Activated CD4-positive, alpha-beta T cell treated with anti-CD3 and anti-CD28 coated beads, Interleukin-2, amount 50 U/mL, for 4 hours (primary cell): ENCODE results near the gene EFCAB11.
"Not testable (repeated sequence)": the region's sequence is repeated elsewhere in the genome, so short reads cannot be mapped to it uniquely, and the experiment has no call there.

Experiments
- DNase-seq, 2 experiments: peaks; one replicate each; pipeline ENCODE4 v3.0.0-alpha.2; 2020

Gene EFCAB11

DNA sequence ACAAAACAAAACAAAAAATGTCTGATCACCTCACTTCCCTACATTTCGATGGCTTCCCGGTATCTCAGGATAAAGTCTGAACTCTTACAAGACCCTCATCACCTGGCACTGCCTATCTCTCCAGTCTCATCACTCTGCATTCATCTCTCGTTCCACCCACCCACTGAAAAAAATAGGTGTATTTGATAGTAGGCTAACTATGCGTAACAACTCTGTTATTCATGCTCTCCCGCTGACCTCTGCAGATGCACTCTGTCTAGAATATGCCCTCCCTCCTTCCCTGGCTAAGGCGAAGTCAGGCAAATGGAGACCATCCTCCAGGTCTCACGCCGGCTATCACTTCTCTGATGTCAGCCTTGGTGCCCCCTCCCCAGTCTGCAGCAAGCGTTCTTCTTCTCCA is 44.9 kb downstream of the EFCAB11 start:
- no peak for DNase-seq

DNA sequence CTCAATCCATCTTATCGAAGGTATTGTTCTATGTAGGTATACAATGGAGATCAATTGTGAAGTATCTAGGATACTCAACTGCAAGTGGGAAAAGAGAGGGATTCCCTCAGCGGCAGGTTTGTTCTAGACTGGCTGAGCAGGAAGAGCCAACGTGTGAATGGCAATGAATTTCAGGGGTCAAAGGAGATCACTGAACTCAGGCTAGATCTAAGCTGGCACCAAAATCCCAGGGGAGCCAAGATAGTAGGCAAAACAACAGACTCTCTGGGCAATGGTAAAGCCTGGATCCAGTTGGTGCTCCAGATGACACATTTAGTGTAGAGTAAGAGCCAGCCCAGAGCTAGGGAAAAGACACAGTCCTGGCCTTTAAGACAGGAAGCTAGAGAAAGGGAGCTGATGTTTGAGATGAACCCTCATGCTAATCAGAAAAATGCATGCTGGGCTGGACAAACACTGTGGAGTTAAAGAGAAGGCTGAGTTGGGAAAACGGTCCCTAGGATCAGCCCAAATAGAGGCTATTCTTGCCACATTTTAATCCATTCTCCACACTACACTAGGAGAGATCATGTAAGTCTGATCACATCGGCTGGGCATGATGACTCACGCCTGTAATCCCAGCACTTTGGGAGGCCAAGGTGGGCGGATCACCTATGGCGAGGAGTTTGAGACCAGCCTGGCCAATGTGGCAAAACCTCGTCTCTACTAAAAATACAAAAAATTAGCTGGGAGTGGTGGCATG is 45.6 kb downstream of the EFCAB11 start:
- DNase-seq, result no peak

DNA sequence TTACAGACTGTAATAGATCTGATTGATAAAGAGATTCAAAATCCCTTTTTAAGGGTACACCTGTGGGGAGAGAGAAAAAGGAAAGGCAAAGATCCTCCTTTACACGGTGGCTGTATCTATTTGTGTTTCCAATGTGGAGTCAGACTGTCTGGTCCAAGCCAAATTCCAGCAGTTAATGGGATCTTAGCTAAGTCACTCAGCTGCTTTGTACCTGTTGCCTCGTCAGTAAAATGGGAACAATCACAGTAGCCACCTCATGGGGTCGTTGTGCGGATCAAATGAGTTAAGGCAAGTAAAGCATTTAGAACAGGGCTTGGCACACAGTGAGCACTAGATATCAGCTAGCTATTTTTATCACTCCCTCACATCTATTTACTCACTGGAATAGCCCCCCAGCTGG is 46.9 kb downstream of the EFCAB11 start:
- DNase-seq, result no peak

DNA sequence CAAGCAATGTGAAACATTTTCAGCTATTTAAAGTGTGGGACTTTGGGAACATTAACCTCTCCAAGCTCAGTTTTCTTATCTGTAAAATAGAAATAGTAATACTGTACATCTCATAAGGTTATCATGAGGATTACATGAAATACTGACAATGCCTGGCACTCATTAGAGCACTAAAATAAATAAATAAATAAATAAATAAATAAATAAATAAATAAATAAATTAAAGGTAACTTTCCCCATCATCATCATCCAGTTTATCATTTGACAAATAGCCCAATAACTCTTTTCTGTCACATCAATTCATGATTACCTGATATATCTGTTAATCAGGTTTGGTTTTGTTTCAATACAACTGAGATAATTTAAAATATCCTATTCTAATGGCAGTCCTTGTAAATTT is 48.5 kb downstream of the EFCAB11 start:
- no peak for DNase-seq

DNA sequence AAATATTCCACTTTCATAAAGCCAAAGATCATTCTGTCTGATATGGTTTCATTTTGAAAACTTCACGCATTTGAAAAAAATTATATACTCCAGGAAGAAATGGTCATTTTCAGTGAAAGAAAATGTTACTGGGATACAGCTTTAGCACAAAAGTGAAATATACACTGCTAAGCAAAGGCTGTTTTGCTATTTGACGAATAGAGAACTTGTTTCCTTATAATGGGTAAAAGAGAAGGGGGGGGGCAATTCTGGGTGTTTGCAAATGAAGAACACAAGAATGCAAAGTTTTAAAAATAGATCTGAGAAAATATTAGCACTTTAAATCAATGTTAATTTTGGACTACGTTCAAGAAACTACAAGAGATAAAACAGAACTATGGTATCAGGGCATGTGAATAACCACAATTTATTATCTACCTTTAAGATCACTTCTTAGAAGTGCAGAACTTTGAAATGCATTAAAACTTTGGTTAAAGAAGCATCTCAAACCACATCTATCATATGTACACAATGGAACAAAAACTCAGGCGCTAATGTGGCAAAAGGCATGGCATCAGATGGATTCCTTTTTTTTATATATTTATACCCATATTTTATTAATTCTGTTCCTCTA is 51.1 kb downstream of the EFCAB11 start:
- no peak for DNase-seq

DNA sequence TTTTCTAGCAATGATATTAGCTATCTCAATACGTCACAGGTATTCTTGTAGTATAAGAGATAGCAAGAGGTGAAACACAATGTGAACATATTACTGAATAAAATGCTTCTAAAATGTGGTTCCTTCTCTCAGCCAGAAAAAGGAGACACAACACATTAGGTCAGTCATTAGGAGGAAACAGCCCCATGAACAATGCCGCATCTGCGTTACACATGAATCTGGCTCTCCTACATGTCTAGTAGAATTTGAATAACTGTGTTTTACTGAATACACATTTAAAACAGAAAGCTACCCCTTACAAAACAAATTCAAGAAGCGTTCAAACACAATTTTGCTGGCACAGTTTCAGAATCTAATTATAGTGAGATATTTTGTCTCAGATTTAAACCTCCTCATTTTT is 51.6 kb downstream of the EFCAB11 start:
- no peak for DNase-seq

DNA sequence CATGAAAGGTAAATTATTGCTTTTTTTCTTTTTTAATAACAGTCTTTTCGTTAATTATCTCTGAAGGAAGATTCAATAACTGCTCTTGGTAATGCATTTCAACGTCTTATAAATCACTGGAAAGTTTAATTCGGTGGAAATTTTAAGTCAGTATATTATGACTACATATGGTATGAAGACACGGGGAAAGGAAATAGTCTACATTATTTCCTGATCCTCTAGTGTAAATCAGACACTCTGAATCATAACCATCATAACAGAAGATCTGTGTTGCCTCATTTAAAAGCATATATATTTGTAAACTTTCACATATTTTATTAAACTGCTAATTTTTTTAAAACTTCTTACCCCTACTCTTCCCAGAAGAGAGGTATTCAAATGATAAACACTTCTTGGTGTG is 53.7 kb downstream of the EFCAB11 start:
- DNase-seq, result no peak

DNA sequence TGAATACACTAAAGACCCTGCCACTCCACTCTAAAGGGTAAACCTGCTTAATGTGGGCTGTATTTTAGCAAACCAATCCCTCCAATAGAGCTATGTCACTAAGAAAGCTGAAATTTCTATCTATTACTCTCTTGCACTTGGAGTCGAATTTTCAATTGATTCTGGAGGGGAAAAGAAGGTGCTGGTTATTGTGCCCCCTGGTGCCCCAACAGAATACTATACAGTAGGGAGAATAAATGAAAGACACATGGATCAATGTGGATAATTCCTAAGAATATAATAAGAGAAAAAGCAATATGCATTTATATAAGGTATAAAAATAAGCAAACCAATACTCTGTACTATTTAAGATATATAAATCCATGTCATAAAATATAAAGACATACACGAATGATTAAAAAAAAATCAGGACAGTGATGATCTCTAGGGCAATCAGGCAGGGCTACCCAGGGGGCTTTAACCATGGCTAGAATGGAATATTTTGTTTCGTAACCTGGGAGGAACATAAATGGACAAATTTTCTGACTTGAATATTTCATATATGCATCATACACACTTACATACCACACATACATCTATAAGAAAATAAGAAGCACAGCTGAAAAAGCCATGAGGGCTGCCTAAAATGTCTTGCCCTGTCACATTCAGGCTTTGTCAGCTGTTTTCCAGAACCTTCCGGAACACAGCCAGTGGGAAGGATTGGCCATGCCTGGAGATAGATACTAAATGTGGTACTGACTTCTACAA is 54.4 kb downstream of the EFCAB11 start:
- no peak for DNase-seq

DNA sequence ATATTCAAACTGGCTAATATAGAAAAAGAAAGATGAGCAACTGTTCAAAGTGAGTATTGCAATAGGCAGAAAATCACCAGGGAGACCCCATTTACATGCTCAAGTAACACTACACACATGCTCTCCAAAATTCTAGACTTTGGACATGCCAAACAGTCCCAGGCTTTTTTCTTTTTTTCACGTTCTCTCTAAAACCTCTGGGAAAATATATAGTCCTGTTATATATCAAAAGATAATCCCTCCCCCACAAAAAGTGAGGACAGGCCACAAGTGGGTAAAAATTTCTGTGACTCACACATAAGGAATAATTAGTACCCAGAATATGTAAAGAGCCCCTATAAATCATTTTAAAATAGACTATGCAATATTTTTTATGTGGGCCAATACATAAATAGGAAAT is 55.2 kb downstream of the EFCAB11 start:
- no peak for DNase-seq

DNA sequence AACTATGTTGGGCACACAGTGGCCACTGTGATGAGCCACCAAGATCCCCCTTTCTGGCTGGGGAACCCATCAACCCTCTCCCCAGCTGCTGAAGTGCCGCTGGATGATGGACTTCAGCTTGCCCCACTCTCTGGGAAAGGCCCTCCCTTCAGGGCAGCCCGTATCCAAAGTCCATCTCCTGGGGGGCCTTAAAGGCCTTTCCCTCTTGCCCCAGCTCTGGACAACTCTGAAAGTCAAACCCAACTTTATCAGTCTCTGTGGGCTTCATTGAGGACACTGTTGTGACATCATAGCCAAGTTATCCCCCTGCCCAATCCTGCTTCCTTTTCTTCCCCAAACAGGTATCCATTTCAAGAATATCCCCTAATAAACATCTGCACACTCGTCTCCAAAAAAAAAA is 61.1 kb downstream of the EFCAB11 start:
- not testable (repeated sequence) for DNase-seq

DNA sequence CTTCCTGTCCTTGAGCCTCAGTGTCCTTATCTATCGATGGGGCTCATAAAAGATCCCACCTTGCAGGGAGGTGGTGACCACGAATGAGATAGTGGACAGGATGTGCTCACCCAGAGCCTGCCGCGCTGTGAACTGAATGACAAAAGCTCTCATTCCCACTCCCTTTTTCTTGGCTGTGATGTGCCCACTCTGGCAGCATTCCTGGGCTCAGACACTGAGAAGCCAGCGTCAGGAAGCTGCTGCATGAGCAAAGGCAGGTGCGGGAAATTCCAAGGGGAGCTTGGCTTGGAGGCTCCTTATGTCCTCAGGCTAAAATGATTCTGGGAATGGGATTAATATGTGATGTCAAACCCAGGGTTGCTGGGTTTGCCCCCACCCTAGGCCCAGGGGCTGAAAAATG is 61.6 kb downstream of the EFCAB11 start:
- DNase-seq, result no peak

DNA sequence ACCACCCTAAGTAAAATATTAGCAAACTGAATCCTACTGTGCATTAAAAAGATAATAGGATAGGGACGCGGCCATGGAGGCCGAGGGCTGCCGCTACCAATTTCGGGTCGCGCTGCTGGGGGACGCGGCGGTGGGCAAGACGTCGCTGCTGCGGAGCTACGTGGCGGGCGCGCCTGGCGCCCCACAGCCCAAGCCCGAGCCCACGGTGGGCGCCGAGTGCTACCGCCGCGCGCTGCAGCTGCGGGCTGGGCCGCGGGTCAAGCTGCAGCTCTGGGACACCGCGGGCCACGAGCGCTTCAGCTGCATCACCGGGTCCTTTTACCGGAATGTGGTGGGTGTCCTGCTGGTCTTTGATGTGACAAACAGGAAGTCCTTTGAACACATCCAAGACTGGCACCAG is 62.8 kb downstream of the EFCAB11 start:
- DNase-seq, result not testable (repeated sequence)

DNA sequence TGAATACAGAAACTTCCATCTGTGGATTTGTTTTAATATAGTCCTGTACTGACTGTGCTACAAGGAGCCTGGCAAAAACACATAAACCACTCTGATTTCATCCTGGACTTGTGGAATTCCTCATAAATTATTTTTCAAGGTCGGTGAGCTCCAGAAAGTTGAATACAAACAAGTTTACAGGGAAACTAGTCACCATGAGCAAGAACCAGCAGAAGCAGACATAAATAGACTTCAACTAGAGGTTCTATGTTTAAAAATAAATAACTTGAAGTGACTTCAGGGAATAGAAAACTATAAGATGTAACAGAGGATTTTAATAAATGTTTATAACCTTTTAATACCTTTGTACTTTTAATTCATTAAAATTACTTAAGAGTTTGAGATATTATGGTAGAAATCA is 63.5 kb downstream of the EFCAB11 start:
- DNase-seq, result no peak

DNA sequence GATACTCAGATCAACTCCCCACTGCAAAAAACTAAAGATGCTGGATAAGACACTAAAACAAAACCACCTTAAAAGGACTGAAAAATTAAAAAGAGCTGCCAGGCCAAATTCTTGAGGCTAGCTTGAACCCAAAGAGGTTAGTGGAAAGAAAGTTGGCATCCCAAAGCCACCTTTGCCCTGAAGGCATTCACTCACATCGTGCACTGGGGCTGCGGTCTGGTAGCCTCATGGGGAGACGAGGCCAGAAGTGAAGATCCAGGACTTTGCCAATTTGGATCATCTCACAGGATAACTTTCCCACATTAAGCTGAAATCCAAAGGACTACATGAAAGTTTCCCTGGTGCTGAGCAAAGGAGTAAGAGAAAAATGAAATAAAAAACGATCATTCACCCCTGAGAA is 63.9 kb downstream of the EFCAB11 start:
- no peak for DNase-seq

DNA sequence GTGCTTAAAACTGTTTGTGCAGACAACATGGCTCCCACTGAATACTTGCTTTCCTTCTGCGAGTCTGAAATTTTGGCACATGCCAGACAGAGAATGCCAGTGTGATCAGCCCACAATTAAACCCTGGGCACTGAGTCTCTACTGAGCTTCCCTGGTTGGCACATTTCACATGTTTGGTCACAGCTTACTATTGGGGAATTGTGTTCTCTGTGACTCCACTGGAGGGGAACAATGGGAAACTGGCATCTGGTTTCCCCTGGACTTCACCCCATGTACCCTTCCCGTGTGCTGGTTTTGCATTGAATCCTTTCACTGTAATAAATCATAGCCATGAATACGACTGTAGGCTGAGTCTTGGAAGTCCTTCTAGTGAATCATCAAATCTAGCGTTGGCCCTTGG is 64.9 kb downstream of the EFCAB11 start:
- no peak for DNase-seq

DNA sequence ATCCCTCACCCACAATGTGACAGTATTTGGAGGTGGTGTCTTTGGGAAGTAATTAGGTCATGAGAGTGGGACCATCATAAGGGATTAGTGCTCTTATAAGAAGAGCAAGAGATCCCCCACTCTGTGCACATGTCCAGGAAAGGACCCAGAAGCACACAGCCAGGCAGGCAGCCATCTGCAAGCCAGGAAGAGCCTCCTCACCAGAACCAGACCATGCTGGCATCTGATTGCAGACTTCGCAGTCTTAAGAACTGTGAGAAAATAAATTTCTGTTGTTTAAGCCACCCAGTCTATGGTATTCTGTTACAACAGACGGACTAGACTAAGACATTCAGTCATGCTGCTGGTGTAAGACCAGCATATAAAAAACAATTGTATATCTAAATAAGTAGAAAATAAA is 69.8 kb downstream of the EFCAB11 start:
- DNase-seq, result no peak

DNA sequence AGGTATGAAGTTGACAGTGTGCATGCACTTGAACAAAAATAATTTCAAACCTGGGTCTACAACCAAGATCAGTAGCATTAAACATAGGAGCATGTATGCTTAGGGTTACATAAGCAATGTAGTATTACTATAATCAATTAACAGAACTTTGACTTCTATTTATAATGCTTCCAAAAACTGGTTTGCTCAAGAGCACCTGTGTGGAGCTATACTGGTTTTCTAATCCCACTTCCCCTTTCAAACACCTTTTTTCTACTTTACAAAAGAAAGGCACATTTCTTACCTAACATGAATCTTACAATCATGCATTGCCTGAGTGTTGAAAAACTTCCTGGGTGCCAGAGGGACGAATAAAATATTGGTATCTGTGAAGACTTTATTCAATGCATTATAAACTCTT is 72.7 kb downstream of the EFCAB11 start:
- no peak for DNase-seq

DNA sequence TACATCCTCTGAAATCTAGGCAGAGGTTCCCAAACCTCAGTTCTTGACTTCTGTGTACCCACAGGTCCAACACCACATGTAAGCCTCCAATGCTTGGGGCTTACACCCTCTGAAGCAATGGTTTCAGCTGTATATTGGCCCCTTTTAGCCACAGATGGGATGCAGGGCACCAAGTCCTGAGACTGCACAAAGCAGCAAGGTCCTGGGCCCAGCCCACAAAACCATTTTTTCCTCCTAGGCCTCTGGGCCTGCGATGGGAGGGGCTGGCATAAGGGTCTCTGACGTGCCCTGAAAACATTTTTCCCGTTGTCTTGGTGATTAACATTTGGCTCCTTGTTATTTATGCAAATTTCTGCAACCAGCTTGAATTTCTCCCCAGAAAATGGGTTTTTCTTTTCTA is 80.4 kb downstream of the EFCAB11 start:
- DNase-seq, result not testable (repeated sequence)

DNA sequence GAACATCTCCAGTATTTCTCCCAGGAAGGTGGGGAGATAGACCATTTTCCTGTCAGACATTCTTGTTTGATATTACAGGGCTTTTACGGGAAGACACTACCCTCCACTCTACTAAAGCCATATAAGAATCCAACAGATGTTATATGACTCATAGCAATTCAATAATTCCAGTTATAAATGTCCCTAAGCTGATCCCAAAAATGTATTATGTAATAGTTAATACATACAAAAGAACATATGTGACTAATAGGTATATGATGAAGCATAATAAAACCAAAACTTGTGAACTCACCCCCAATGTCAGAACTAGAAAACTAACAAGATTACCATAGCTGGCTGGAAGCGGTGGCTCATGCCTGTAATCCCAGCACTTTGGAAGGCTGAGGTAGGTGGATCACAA is 84.2 kb downstream of the EFCAB11 start:
- DNase-seq, result no peak

DNA sequence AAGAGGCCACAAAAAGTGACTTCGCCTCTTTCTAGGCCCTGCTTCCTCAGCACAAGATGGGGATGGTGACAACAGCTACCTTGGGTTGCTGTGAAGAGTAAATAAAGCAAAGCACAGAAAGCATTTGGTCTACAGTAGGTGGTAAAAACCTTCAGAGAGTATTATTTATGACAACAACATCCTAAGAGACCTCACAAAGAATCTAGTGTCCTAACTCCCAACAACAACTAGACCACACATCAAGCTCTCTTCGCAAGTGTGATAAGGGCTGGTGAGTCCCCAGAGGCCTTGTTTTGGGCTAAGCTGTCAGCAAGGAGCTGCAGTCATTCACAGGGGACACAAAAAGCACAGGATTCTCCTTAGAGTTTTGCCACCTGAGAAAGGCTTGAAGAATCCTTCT is 84.9 kb downstream of the EFCAB11 start:
- DNase-seq, result no peak

DNA sequence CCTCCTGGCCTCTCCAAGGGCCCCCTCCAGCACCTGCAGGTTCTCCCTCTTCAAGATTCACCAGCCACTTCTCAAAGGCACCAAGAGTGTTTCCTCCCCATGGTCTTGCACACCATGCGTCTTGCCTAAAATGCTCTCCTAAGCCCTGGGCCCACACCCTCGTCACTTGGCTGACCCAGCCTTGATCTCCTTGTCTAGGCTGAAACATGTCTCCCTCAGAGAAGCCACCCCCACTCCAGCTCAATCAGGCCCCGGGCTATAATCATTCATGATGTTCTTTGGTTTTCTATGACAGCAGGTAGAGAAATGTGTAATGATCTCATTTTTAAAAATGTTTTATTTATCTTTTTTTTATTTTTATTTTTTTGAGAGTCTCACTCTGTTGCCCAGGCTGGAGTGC is 88.1 kb downstream of the EFCAB11 start:
- DNase-seq, result no peak

DNA sequence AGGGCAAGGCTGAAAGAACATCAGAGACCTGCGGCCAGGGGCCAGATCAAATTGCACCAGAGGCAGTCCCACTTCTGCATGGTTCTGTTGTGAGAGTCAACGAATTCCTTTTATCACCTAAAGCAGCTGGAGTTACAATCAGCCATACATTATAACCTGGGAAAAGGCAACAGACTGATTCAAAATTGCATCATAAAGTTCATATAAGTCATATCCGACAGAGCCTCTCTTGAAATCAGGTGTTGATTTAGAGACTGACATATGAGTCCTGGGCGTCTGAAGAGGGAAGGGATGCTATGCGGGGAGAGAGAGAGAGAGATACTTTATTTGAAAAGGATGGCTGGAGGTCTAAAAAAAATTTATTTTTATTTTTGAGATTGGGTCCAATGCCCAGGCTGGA is 89.4 kb downstream of the EFCAB11 start:
- no peak for DNase-seq

DNA sequence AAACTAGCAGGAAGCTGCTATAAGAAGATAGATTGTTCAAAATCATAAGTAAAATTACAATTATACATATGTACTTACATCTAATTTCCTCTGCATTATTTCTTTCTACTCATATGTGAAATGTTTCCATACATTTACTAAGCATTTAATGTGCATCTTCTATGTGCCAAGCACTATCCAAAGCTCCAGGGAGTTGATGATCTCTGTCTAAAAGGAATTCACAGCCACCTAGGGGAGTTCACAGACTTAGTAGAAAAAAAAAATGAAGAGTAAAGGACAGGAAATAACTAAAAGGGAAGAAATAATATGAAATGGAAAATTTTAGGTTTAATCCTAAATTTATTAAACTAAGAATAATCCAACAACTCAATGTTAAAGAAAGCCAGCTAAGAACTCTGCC is 91.7 kb downstream of the EFCAB11 start:
- no peak for DNase-seq

DNA sequence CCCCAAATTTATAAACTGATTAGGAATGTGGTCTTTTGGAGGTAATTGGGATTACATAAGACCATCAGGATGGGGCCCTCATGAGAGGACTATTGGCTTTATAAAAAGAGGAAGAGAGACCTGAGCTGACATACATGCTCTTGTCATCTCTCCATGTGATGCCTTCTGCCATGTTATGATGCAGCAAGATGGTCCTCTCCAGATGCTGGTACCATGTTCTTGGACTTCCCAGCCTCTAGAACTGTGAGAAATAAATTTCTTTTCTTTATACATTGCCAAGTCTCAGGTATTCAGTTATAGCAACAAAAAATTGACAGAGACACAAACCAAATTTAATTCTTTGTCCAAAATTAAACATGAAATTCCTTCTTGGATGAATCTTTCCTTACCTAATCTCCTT is 92.9 kb downstream of the EFCAB11 start:
- no peak for DNase-seq
